Fibroblast of lung (primary cell): Measurements from ENCODE around the gene PRSS33.

ENCODE experiments used
- CTCF ChIP-seq, 2 donors: IDR thresholded peaks in 1 of 2; conservative IDR thresholded peaks in 1 of 2; 1 replicate in 1 of 2; 2 replicates in 1 of 2; pipeline ENCODE4 v1.5.1; 2011 to 2012; ENCODE audit warnings: low read length in 2 of 2, control low read depth in 1 of 2, inconsistent platforms in 1 of 2, low read depth in 1 of 2, mild to moderate bottlenecking in 1 of 2
- EZH2 ChIP-seq: IDR thresholded peaks from 2 replicates; pipeline ENCODE4 v1.5.1; 2012; ENCODE audit warnings: low read length, control low read depth, mild to moderate bottlenecking; ENCODE audit errors: missing control alignments

GRCh38 chr16:2744711-2745110, 42.6 kb downstream of the PRSS33 start:
- no peak for TF ChIP-seq CTCF (conservative IDR thresholded peaks at IDR 0.05 in 1 of 2, IDR thresholded peaks at IDR 0.05 in 1 of 2; ENCODE audit: low read depth in 1 of 2, low read length in 2 of 2)
- TF ChIP-seq EZH2 = no peak
